IMR-90 (cell line): ENCODE measurements around the gene KCNQ2. TPM values are rescaled to one million over a fixed set of nuclear protein-coding genes. Genes with fewer than 3 reads are reported as not detected.

Experiments
- ATAC-seq: fragments of 200-7000 bp; cut with Tn5 transposase; 2 replicates; pipeline ENCODE4 v1.9.1; 2020; ENCODE audit warnings: low read depth, mild to moderate bottlenecking, moderate library complexity
- BruUV-seq: library from RNA; stranded (reverse); fragments of 400-500 nt; replicated peaks from 2 replicates; lab custom pipeline; 2021; lab: Mats Ljungman, UMichigan
- CTCF ChIA-PET: fragments of 300-600 bp; formaldehyde crosslinking; extraction: SDS; loops from one replicate; lab custom pipeline; 2021; ENCODE audit warnings: antibody characterized with exemption; lab: Yijun Ruan, JAX
- POLR2A ChIA-PET: fragments of 300-600 bp; sonication (Branson Sonifier 250); formaldehyde crosslinking; loops from one replicate; lab custom pipeline; 2022; ENCODE audit warnings: antibody characterized with exemption; ENCODE audit not compliant: unreplicated experiment; lab: Charles Lee
- DNase-seq: peaks from one replicate; pipeline ENCODE4 v3.0.0; 2013
- H2AFZ ChIP-seq: replicated peaks from 2 replicates; pipeline ENCODE3; 2013; ENCODE audit warnings: low read length, mild to moderate bottlenecking; ENCODE audit not compliant: poor library complexity
- H2AK5ac ChIP-seq: 2 replicates; pipeline ENCODE4 v1.6.1; 2013; ENCODE audit warnings: low read depth, low read length, inconsistent platforms
- H2AK9ac ChIP-seq: replicated peaks from 2 replicates; pipeline ENCODE3; 2013; ENCODE audit warnings: mild to moderate bottlenecking, low read depth, low read length, moderate library complexity; ENCODE audit not compliant: poor library complexity
- H2BK120ac ChIP-seq: 2 replicates; pipeline ENCODE4 v1.6.1; 2013; ENCODE audit warnings: low read depth, low read length, inconsistent platforms
- H2BK15ac ChIP-seq: 3 replicates; pipeline ENCODE4 v1.6.1; 2013; ENCODE audit warnings: low read depth, low read length, inconsistent platforms
- H2BK20ac ChIP-seq: 2 replicates; pipeline ENCODE4 v1.6.1; 2013; ENCODE audit warnings: low read depth, mild to moderate bottlenecking, inconsistent platforms, low read length, moderate library complexity
- H2BK5ac ChIP-seq: 2 replicates; pipeline ENCODE4 v1.6.1; 2013; ENCODE audit warnings: mild to moderate bottlenecking, low read depth, low read length, inconsistent platforms; ENCODE audit not compliant: poor library complexity, severe bottlenecking
- H3K14ac ChIP-seq: replicated peaks from 2 replicates; pipeline ENCODE4 v1.6.1; 2013; ENCODE audit warnings: low read depth, low read length, inconsistent platforms
- H3K18ac ChIP-seq: 2 replicates; pipeline ENCODE4 v1.6.1; 2013; ENCODE audit warnings: low read depth, low read length, control low read depth
- H3K23ac ChIP-seq: 2 replicates; pipeline ENCODE4 v1.6.1; 2013; ENCODE audit warnings: low read depth, low read length, inconsistent platforms
- H3K27ac ChIP-seq: 2 replicates; pipeline ENCODE4 v1.5.1; 2013; ENCODE audit warnings: mild to moderate bottlenecking, control low read depth, low read length; ENCODE audit not compliant: insufficient read depth
- H3K27me3 ChIP-seq: 2 replicates; pipeline ENCODE4 v1.6.1; 2013; ENCODE audit warnings: low read length; ENCODE audit not compliant: control insufficient read depth, insufficient read depth
- H3K36me3 ChIP-seq: 2 replicates; pipeline ENCODE4 v1.6.1; 2013; ENCODE audit warnings: low read length, mixed read lengths; ENCODE audit not compliant: control insufficient read depth, insufficient read depth
- H3K4ac ChIP-seq: 2 replicates; pipeline ENCODE4 v1.6.1; 2013; ENCODE audit warnings: low read depth, low read length, inconsistent platforms
- H3K4me1 ChIP-seq: 2 replicates; pipeline ENCODE4 v1.6.1; 2013; ENCODE audit warnings: low read length, mixed read lengths; ENCODE audit not compliant: control insufficient read depth, insufficient read depth
- H3K4me2 ChIP-seq: 2 replicates; pipeline ENCODE4 v1.6.1; 2013; ENCODE audit warnings: low read depth, mild to moderate bottlenecking, control low read depth, low read length, moderate library complexity
- H3K4me3 ChIP-seq: 2 replicates; pipeline ENCODE4 v1.5.1; 2013; ENCODE audit warnings: low read depth, mild to moderate bottlenecking, control low read depth, low read length, moderate library complexity; ENCODE audit not compliant: insufficient read depth
- H3K56ac ChIP-seq: 2 replicates; pipeline ENCODE4 v1.6.1; 2013; ENCODE audit warnings: low read length, inconsistent platforms; ENCODE audit not compliant: insufficient read depth; ENCODE audit errors: extremely low read depth
- H3K79me1 ChIP-seq, 2 experiments: 2 replicates each; pipeline ENCODE4 v1.6.1; 2013; ENCODE audit warnings: low read length in 2 of 2, inconsistent platforms in 1 of 2, low read depth in 1 of 2
- H3K9ac ChIP-seq: 2 replicates; pipeline ENCODE4 v1.6.1; 2013; ENCODE audit warnings: low read depth, low read length, control low read depth
- H3K9me1 ChIP-seq: 2 replicates; pipeline ENCODE4 v1.6.1; 2013; ENCODE audit warnings: low read length, inconsistent platforms; ENCODE audit not compliant: insufficient read depth
- H3K9me3 ChIP-seq: 2 replicates; pipeline ENCODE4 v1.6.1; 2013; ENCODE audit warnings: low read length; ENCODE audit not compliant: control insufficient read depth, insufficient read depth
- H4K20me1 ChIP-seq: 2 replicates; pipeline ENCODE4 v1.6.1; 2013; ENCODE audit warnings: low read length, inconsistent platforms; ENCODE audit not compliant: insufficient read depth
- H4K5ac ChIP-seq: 2 replicates; pipeline ENCODE4 v1.6.1; 2013; ENCODE audit warnings: mild to moderate bottlenecking, low read depth, low read length, control low read depth
- H4K8ac ChIP-seq, 2 experiments: 2 replicates each; pipeline ENCODE4 v1.6.1; 2013; ENCODE audit warnings: low read depth in 2 of 2, low read length in 2 of 2, control low read depth in 1 of 2, inconsistent platforms in 1 of 2
- H4K91ac ChIP-seq: 2 replicates; pipeline ENCODE4 v1.6.1; 2013; ENCODE audit warnings: low read depth, low read length, inconsistent platforms; ENCODE audit not compliant: insufficient read depth
- MAFK ChIP-seq: IDR thresholded peaks from 2 replicates; pipeline ENCODE4 v1.6.1; 2012; ENCODE audit warnings: low read depth, low read length, improper control_type of control experiment
- MXI1 ChIP-seq: IDR thresholded peaks from 2 replicates; pipeline ENCODE4 v1.6.1; 2012; ENCODE audit warnings: low read depth, mild to moderate bottlenecking, low read length, moderate library complexity, borderline replicate concordance
- POLR2A ChIP-seq: IDR thresholded peaks from 2 replicates; pipeline ENCODE4 v1.6.1; 2012; ENCODE audit warnings: mild to moderate bottlenecking, low read depth, low read length
- RCOR1 ChIP-seq: IDR thresholded peaks from 2 replicates; pipeline ENCODE4 v1.6.1; 2012; ENCODE audit warnings: mild to moderate bottlenecking, low read length, improper control_type of control experiment; ENCODE audit not compliant: insufficient replicate concordance
- SMC3 ChIP-seq: fragments of 150-350 bp; IDR thresholded peaks from 2 replicates; pipeline ENCODE4 v1.6.1; 2016; ENCODE audit warnings: low read depth, mild to moderate bottlenecking, antibody characterized with exemption, low read length, moderate library complexity
- WGBS, 2 experiments: methylation state at CpG; one replicate each; pipeline versions ENCODE4 v1.1.5 to v1.1.7; 2013; ENCODE audit warnings: missing lambda C conversion rate in 2 of 2; ENCODE audit not compliant: insufficient read length in 1 of 2; ENCODE audit errors: extremely low coverage in 2 of 2; 5-methylcytosine and 5-hydroxymethylcytosine counted together
- dilution Hi-C: fragments of 300-500 bp; cut with HindIII; formaldehyde crosslinking; loops from one replicate; pipeline ENCODE4 v1.14.3; 2018; ENCODE audit warnings: low sequenced_read_pairs; ENCODE audit not compliant: unreplicated experiment
- in situ Hi-C: fragments of 300-500 bp; cut with MboI; formaldehyde crosslinking; loops from 3 replicates; pipeline ENCODE4 v1.14.3; 2019; ENCODE audit warnings: low sequenced_read_pairs, inconsistent platforms, mixed read lengths
- intact Hi-C: fragments of 100-400 bp; cut with micrococcal nuclease; formaldehyde crosslinking; loops from 2 replicates; pipeline ENCODE4 v1.10.0; 2022
- polyA plus RNA-seq, 3 experiments: library from polyadenylated mRNA; depleted of rRNA; stranded (reverse); fragments of >200 nt; gene quantifications; 2 replicates each; pipeline ENCODE4 v1.2.3, GENCODE V29; 2012; ENCODE audit warnings: low replicate concordance in 1 of 3
- total RNA-seq: library from RNA; depleted of rRNA; stranded (reverse); fragments of >200 nt; gene quantifications from 2 replicates; pipeline ENCODE4 v1.2.3, GENCODE V29; 2012
- TF ChIP-seq, protein P1 (sequence below): fragments of 150-350 bp; IDR thresholded peaks from 2 replicates; pipeline ENCODE4 v1.6.1; 2016; ENCODE audit warnings: low read depth, mild to moderate bottlenecking, low read length, moderate library complexity, borderline replicate concordance
- TF ChIP-seq, protein P2 (sequence below): conservative IDR thresholded peaks from 2 replicates; pipeline ENCODE4 v1.5.1; 2012; ENCODE audit warnings: mild to moderate bottlenecking, low read depth, low read length, improper control_type of control experiment

KCNQ2 gene
- total and polyA plus RNA-seq, 2 of the 4 experiments (the other 2 are of a cell fraction), result 0.02 TPM; not detected in 1

DNA sequence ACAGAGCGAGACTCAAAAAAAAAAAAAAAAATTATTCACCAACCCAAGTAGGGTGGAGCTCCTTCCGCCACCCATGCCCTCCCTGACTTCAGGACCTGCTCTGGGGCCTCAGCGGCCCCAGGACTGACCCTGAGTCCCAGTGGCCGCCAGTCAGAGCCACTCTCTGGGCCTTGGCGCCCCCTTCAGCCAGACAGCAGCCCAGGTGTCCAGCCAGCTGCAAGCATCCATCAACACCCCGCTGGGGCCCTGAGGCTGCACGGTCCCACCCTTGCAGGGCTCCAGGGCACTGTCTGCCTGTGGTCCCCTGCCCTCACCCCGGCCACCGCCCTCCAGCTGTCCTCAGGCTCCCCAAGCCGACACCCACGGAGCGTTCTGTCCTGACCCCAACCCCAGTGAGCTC, 11.4 kb upstream of the KCNQ2 start:
- H2BK20ac ChIP-seq, result no peak overlapping the region
- no peak overlapping the region for H3K4ac ChIP-seq
- WGBS, 2 experiments, result 50% methylated on average over 2 of the region's 12 CpGs; no CpG with 5 or more reads in 1 of the 2 experiments
- no peaks in the 10 kb centered on the region for H3K9me1 ChIP-seq
- H3K23ac ChIP-seq, result no peak overlapping the region
- H3K4me3 ChIP-seq, result no peak overlapping the region
- H3K9ac ChIP-seq, result no peak overlapping the region
- DNase-seq (no peak), ATAC-seq (no peak)
- CTCF ChIA-PET, result no interaction called here
- dilution Hi-C loops, result no loop called here
- intact Hi-C loops, result no loop called here
- no peak overlapping the region for H2BK5ac ChIP-seq
- H3K4me2 ChIP-seq, result no peak overlapping the region
- no peak overlapping the region for H2BK15ac ChIP-seq
- H4K5ac ChIP-seq, result no peak overlapping the region
- H4K20me1 ChIP-seq, result no peaks in the 10 kb centered on the region; the same call in 1 of the 2 replicates
- H2BK120ac ChIP-seq, result no peak overlapping the region
- H3K4me1 ChIP-seq, result no peaks in the 10 kb centered on the region
- no peak overlapping the region for H3K14ac ChIP-seq
- no peaks in the 10 kb centered on the region for H3K9me3 ChIP-seq
- no peak overlapping the region for H3K18ac ChIP-seq
- no peaks in the 10 kb centered on the region for H3K36me3 ChIP-seq
- no peak overlapping the region for H4K91ac ChIP-seq
- TF ChIP-seq MXI1 (no peak), SMC3 (no peak), RCOR1 (no peak), MAFK (no peak), POLR2A (no peak)
- TF ChIP-seq, protein P1, sequence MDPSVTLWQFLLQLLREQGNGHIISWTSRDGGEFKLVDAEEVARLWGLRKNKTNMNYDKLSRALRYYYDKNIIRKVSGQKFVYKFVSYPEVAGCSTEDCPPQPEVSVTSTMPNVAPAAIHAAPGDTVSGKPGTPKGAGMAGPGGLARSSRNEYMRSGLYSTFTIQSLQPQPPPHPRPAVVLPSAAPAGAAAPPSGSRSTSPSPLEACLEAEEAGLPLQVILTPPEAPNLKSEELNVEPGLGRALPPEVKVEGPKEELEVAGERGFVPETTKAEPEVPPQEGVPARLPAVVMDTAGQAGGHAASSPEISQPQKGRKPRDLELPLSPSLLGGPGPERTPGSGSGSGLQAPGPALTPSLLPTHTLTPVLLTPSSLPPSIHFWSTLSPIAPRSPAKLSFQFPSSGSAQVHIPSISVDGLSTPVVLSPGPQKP, result no peak
- TF ChIP-seq, protein P2, sequence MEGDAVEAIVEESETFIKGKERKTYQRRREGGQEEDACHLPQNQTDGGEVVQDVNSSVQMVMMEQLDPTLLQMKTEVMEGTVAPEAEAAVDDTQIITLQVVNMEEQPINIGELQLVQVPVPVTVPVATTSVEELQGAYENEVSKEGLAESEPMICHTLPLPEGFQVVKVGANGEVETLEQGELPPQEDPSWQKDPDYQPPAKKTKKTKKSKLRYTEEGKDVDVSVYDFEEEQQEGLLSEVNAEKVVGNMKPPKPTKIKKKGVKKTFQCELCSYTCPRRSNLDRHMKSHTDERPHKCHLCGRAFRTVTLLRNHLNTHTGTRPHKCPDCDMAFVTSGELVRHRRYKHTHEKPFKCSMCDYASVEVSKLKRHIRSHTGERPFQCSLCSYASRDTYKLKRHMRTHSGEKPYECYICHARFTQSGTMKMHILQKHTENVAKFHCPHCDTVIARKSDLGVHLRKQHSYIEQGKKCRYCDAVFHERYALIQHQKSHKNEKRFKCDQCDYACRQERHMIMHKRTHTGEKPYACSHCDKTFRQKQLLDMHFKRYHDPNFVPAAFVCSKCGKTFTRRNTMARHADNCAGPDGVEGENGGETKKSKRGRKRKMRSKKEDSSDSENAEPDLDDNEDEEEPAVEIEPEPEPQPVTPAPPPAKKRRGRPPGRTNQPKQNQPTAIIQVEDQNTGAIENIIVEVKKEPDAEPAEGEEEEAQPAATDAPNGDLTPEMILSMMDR, result no peak
- no peak overlapping the region for H3K27ac ChIP-seq
- H2AK5ac ChIP-seq, result no peak overlapping the region
- no peak overlapping the region for H3K56ac ChIP-seq
- H3K79me1 ChIP-seq, result no peaks in the 10 kb centered on the region
- in situ Hi-C loops, result no loop called here
- no TSS peak for BruUV-seq
- POLR2A ChIA-PET, result no interaction called here
- H2AFZ ChIP-seq, result no peak overlapping the region
- H4K8ac ChIP-seq, result no peak overlapping the region
- H3K27me3 ChIP-seq, result peaks cover 48% of the 10 kb centered on the region
- no peak overlapping the region for H2AK9ac ChIP-seq
